GM10248 (cell line): Measurements from ENCODE around the gene GAPVD1.
"Not testable (repeated sequence)": the region's sequence is repeated elsewhere in the genome, so short reads cannot be mapped to it uniquely, and the experiment has no call there.

ENCODE experiments used
- CTCF ChIA-PET: fragments of 300-600 bp; sonication (Branson Sonifier 250); formaldehyde crosslinking; extraction: SDS; loops from one replicate; lab custom pipeline; 2021; ENCODE audit warnings: antibody characterized with exemption; lab: Yijun Ruan, JAX
- POLR2A ChIA-PET: fragments of 350-650 bp; sonication (Branson Sonifier 250); formaldehyde crosslinking; extraction: SDS; loops from one replicate; lab custom pipeline; 2020; ENCODE audit warnings: antibody characterized with exemption; lab: Yijun Ruan, JAX
- DNase-seq: peaks from one replicate; pipeline ENCODE4 v3.0.0; 2012; ENCODE audit errors: extremely low spot score
- CTCF ChIP-seq: IDR thresholded peaks from 2 replicates; pipeline ENCODE4 v1.5.1; 2012; ENCODE audit warnings: mild to moderate bottlenecking, low read depth; ENCODE audit errors: extremely low read depth, missing control alignments, control extremely low read depth

GAPVD1 gene

GRCh38 chr9:125302241-125302640 is 40.6 kb downstream of the GAPVD1 start:
- no peak for TF ChIP-seq CTCF
- CTCF ChIA-PET = no interaction called here
- POLR2A ChIA-PET = interaction anchor here (0.6 kb wide), 1 partner anchor 23 kb away, joined by 4 read pairs; no protein-coding TSS in a partner anchor
- no peak for DNase-seq

GRCh38 chr9:125304273-125304672 is 42.6 kb downstream of the GAPVD1 start:
- TF ChIP-seq CTCF = no peak
- ChIA-PET POLR2A (no interaction called here), CTCF (interaction anchor here (1.6 to 1.9 kb wide), 3 partner anchors 9 to 36 kb away, joined by 3 to 7 read pairs (median 6); no protein-coding TSS in a partner anchor)
- DNase-seq = no peak

- no peak for DNase-seq
- no peak for TF ChIP-seq CTCF
- POLR2A ChIA-PET = no interaction called here
- CTCF ChIA-PET = no interaction called here
Observed at GRCh38 chr9:125312411-125312810, 50.8 kb downstream of the GAPVD1 start.

GRCh38 chr9:125316359-125316758 is 54.7 kb downstream of the GAPVD1 start:
- POLR2A ChIA-PET = interaction anchor here (0.6 kb wide), 1 partner anchor 13 kb away, joined by 4 read pairs; no protein-coding TSS in a partner anchor
- CTCF ChIA-PET, DNase-seq: not testable (repeated sequence)

- DNase-seq = no peak
- no peak for TF ChIP-seq CTCF
- ChIA-PET POLR2A (no interaction called here), CTCF (no interaction called here)
Observed at GRCh38 chr9:125317704-125318103, 56.1 kb downstream of the GAPVD1 start.

GRCh38 chr9:125321496-125321895 is 59.9 kb downstream of the GAPVD1 start:
- ChIA-PET CTCF (interaction anchor here (0.9 kb wide), 1 partner anchor 14 kb away, joined by 4 read pairs; no protein-coding TSS in a partner anchor), POLR2A (no interaction called here)
- no peak for DNase-seq
- TF ChIP-seq CTCF = no peak

- ChIA-PET CTCF (no interaction called here), POLR2A (no interaction called here)
- TF ChIP-seq CTCF = no peak
- no peak for DNase-seq
Observed at GRCh38 chr9:125323615-125324014, 62.0 kb downstream of the GAPVD1 start.
